NCI-H1092 treated with DMSO at 0.1 percent for 48 hours (cell line): ENCODE measurements around the gene HOXA3.

ENCODE experiments used
- DNase-seq: peaks from one replicate; lab custom pipeline; 2025; lab: John Stamatoyannopoulos, UW

Gene HOXA3

GRCh38 chr7:27114881-27115220 lies 37.5 kb downstream of the HOXA3 start:
- DNase-seq, result no peak

- no peak for DNase-seq
Observed at GRCh38 chr7:27113991-27114769, 38.2 kb downstream of the HOXA3 start.

GRCh38 chr7:27112955-27113949 lies 39.1 kb downstream of the HOXA3 start:
- no peak for DNase-seq

GRCh38 chr7:27112361-27112760 lies 40.0 kb downstream of the HOXA3 start:
- no peak for DNase-seq

- no peak for DNase-seq
Observed at GRCh38 chr7:27111751-27112277, 40.6 kb downstream of the HOXA3 start.

GRCh38 chr7:27111042-27111750 lies 41.2 kb downstream of the HOXA3 start:
- no peak for DNase-seq

- DNase-seq, result peak; percentile 55
Observed at GRCh38 chr7:27110186-27111031, 42.0 kb downstream of the HOXA3 start.

GRCh38 chr7:27109466-27110185 lies 42.8 kb downstream of the HOXA3 start:
- DNase-seq, result no peak

- DNase-seq, result no peak
Observed at GRCh38 chr7:27108390-27109127, 43.8 kb downstream of the HOXA3 start.

- DNase-seq, result no peak
Observed at GRCh38 chr7:27107391-27108381, 44.7 kb downstream of the HOXA3 start.

GRCh38 chr7:27106901-27107240 lies 45.5 kb downstream of the HOXA3 start:
- no peak for DNase-seq

DNA sequence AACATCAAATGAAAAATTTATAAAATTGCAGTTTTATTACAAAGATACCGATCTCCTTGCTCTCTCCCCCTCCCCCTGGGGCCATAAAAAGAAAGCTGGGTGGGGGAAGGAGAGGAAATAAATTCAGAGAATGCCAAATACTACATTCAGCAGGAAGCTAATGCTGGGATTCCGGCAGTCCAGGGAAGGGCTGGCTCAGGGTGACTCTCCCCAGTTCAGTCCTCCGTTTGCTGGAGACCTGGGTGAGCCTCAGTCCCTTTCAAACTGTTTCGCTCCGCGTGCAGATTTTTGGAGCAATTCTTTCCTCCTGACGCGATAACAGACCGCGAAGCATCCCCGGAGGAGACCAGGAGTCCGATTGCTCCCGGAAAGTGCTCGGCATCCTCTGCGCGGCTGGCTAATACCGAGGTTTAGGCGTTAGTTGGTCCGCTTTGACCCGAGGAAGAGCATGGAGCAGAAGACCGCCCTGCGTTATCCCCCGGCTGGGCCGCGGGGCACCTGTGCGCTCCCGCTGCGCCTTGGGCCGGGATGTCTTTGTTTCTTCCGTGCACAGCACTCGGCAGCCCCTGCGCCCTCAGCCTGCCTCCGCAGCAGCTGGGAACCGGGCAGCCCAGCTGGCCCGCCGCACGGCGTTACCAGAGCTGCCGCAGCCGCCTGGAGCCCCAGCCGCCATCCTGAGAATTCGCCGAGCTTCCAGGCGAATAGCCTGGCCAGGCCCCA lies 46.0 kb downstream of the HOXA3 start:
- DNase-seq, result no peak

GRCh38 chr7:27105301-27106031 lies 46.9 kb downstream of the HOXA3 start:
- DNase-seq, result no peak

DNA sequence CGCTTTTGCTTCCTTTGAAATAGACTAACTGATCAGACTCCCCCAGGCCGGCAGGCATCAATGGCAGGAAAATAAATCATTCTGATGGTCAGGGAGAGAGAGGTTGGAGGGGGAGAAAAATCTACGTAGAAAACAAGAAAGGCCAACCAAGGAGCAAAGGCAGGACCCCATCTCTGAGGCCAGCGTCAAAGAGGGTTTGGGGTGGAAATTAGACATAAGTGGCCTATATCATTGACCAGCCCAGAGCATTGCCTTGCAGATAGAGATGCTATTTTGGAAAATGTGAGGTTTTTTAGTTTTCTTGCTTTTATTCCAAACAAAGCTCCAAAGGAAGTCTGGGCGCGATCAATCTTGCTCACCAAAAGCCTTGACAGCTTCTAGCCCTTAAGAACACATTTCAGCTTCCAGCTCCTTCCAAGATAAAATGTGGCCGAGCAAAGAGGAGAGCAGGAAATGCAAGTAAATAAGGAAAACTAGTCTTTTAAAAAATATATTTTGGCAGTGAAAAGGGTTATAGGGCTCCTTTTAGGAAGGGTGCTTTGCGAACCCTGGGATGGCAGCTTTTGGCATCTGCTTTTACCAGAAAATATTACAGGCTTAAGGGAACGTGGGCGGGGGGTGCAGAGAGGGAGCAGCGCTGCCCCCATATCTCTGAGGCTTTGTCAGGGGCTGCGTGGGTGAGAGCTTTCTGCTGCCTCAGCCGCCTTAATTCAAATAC lies 47.9 kb downstream of the HOXA3 start:
- DNase-seq, result no peak

DNA sequence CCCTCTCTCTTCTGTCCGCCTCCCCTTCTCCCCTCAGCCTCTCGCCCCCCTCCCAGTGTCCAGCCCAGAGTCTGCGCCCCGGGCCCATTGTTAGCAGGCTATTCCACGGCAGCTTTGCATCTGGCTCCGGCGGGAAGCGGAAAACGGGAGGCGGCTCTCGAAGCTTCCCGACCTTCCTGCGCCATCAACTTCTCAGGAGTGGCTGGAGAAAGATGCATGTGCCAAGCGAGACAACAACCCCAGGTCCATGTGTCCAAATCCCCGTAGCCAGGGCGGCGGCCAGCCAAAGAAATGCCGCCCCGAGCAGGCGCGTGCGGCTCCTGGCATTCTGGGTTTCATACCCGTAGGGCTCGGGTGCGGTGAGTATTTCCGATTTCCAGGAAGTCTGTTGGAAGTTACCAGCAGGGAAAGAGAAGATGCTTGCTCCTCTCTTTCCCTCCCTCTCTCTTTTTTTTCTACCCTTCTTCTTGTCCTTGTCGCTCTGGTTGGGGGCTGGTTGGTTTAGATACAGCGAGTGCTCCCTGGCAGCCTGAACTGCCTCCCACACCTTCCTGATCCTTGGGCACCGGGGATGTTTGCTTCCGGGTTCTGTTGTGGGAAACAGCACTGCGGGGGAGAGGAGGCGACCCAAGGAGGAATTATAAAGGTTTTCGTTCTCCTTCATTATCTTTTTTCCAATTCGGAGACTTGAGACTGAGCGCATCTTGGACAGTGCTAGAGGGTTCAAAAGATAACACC lies 48.7 kb downstream of the HOXA3 start:
- no peak for DNase-seq
